Measurements from ENCODE around the gene FAU. TPM values are rescaled to one million over a fixed set of nuclear protein-coding genes. Genes with fewer than 3 reads are reported as not detected.

FAU gene
- total and polyA plus RNA-seq, 9 of the 15 experiments (the other 6 are each of a cell fraction or from before 2014, with no cell fraction given) = 433 to 1,827 (median 942) TPM

DNA sequence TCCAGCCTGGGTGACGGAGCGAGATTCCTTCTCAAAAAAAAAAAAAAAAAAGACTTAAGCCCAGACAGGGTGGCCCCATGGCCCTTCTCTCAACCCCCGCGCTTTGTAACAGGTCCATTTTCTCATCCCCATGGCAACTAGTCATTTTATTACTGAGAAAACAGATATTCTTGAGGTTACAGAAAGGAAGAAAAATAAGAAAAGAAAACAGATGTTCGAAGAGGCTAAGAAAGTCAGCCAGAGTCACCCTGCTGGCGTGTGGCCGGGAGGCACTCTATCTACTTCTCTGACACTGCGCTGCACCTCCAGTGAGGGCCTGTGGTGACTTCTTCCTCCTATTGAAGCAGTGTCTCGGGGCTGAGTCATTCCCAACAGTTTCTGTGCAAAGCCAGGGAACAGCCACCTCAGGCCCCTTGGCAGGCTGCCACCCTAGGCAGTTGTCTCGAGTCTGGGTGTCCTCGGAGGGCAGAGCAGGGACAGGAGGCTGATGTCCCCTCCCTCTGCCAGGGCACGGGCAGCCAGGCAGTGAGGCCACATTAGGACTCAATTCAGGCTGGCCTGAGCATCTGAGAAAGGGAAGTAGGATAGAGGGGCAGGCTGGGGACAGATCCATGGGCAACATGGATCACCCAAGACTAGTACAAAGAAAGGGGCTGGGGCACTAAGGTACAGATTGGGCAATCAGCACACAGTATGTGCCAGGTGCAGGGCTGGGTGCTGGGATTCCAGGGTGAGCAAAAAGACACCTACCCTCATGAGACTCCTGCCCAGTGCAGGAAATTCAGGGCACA lies 28.8 kb upstream of the FAU start (continued):
- TF ChIP-seq CXXC5 (CRISPR knock-in tag; IDR thresholded peaks at IDR 0.05) (0 out of 2 replicates have a peak, but pooled peaks have one; percentile 40), ZBED1 (IDR thresholded peaks at IDR 0.05) (no peak), STAT5B (CRISPR knock-in tag; IDR thresholded peaks at IDR 0.05) (no peak), MTF1 (CRISPR knock-in tag; IDR thresholded peaks at IDR 0.05; ENCODE audit: borderline replicate concordance) (no peak), POLR3G (IDR thresholded peaks at IDR 0.05; ENCODE audit: extremely low read depth, insufficient read length, insufficient replicate concordance) (no peak), NFATC3 (IDR thresholded peaks at IDR 0.05) (no peak), NFXL1 (CRISPR knock-in tag; IDR thresholded peaks at IDR 0.05) (no peak), ELF4 (CRISPR knock-in tag; IDR thresholded peaks at IDR 0.05) (no peak), PRMT5 (CRISPR knock-in tag; IDR thresholded peaks at IDR 0.05) (no peak)
- TF ChIP-seq, protein P1, sequence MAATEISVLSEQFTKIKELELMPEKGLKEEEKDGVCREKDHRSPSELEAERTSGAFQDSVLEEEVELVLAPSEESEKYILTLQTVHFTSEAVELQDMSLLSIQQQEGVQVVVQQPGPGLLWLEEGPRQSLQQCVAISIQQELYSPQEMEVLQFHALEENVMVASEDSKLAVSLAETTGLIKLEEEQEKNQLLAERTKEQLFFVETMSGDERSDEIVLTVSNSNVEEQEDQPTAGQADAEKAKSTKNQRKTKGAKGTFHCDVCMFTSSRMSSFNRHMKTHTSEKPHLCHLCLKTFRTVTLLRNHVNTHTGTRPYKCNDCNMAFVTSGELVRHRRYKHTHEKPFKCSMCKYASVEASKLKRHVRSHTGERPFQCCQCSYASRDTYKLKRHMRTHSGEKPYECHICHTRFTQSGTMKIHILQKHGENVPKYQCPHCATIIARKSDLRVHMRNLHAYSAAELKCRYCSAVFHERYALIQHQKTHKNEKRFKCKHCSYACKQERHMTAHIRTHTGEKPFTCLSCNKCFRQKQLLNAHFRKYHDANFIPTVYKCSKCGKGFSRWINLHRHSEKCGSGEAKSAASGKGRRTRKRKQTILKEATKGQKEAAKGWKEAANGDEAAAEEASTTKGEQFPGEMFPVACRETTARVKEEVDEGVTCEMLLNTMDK (IDR thresholded peaks at IDR 0.05; ENCODE audit: borderline replicate concordance, insufficient read depth, low read depth, low read length, poor library complexity, severe bottlenecking) = no peak
- TF ChIP-seq, protein P2, sequence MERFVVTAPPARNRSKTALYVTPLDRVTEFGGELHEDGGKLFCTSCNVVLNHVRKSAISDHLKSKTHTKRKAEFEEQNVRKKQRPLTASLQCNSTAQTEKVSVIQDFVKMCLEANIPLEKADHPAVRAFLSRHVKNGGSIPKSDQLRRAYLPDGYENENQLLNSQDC (CRISPR knock-in tag; IDR thresholded peaks at IDR 0.05) = no peak
- TF ChIP-seq, protein P3, sequence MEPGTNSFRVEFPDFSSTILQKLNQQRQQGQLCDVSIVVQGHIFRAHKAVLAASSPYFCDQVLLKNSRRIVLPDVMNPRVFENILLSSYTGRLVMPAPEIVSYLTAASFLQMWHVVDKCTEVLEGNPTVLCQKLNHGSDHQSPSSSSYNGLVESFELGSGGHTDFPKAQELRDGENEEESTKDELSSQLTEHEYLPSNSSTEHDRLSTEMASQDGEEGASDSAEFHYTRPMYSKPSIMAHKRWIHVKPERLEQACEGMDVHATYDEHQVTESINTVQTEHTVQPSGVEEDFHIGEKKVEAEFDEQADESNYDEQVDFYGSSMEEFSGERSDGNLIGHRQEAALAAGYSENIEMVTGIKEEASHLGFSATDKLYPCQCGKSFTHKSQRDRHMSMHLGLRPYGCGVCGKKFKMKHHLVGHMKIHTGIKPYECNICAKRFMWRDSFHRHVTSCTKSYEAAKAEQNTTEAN (CRISPR knock-in tag; IDR thresholded peaks at IDR 0.05) = no peak
- TF ChIP-seq, protein P4, sequence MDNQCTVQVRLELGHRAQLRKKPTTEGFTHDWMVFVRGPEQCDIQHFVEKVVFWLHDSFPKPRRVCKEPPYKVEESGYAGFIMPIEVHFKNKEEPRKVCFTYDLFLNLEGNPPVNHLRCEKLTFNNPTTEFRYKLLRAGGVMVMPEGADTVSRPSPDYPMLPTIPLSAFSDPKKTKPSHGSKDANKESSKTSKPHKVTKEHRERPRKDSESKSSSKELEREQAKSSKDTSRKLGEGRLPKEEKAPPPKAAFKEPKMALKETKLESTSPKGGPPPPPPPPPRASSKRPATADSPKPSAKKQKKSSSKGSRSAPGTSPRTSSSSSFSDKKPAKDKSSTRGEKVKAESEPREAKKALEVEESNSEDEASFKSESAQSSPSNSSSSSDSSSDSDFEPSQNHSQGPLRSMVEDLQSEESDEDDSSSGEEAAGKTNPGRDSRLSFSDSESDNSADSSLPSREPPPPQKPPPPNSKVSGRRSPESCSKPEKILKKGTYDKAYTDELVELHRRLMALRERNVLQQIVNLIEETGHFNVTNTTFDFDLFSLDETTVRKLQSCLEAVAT (IDR thresholded peaks at IDR 0.05) = 0 out of 4 replicates have a peak, but pooled peaks of 1 of the 2 experiments have one; percentile 25
- TF ChIP-seq, protein P5, sequence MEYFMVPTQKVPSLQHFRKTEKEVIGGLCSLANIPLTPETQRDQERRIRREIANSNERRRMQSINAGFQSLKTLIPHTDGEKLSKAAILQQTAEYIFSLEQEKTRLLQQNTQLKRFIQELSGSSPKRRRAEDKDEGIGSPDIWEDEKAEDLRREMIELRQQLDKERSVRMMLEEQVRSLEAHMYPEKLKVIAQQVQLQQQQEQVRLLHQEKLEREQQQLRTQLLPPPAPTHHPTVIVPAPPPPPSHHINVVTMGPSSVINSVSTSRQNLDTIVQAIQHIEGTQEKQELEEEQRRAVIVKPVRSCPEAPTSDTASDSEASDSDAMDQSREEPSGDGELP (CRISPR knock-in tag; IDR thresholded peaks at IDR 0.05; ENCODE audit: borderline replicate concordance) = peak; percentile 49; the same call in 1 of the 2 replicates
